ENCODE results near the gene ERGIC1.

ERGIC1 gene

DNA sequence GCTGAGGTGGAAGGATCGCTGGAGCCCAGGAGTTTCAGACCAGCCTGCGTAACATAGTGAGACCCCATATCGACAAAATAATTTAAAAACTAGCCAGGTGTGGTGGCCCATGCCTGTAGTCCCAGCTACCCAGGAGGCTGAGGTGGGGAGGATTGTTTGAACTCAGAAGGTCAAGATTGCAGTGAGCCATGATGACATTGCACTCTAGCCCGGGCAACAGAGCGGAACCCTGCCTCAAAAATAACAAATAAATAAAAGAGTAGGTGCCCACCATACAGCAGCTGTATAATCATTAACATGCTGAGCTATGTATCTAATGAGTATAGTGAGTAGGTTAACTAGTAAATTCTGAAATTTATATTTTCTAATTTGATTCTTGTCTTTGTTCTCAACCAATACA lies 138.5 kb downstream of the ERGIC1 start:
- TF ChIP-seq, protein P1, sequence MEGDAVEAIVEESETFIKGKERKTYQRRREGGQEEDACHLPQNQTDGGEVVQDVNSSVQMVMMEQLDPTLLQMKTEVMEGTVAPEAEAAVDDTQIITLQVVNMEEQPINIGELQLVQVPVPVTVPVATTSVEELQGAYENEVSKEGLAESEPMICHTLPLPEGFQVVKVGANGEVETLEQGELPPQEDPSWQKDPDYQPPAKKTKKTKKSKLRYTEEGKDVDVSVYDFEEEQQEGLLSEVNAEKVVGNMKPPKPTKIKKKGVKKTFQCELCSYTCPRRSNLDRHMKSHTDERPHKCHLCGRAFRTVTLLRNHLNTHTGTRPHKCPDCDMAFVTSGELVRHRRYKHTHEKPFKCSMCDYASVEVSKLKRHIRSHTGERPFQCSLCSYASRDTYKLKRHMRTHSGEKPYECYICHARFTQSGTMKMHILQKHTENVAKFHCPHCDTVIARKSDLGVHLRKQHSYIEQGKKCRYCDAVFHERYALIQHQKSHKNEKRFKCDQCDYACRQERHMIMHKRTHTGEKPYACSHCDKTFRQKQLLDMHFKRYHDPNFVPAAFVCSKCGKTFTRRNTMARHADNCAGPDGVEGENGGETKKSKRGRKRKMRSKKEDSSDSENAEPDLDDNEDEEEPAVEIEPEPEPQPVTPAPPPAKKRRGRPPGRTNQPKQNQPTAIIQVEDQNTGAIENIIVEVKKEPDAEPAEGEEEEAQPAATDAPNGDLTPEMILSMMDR (conservative IDR thresholded peaks at IDR 0.05; ENCODE audit: control insufficient read depth, insufficient read depth, low read depth, low read length): no peak
- H3K4me3 ChIP-seq (ENCODE audit: control insufficient read depth, low read depth, low read length): no peak overlapping the region
- no peak for DNase-seq (ENCODE audit: low read depth)

DNA sequence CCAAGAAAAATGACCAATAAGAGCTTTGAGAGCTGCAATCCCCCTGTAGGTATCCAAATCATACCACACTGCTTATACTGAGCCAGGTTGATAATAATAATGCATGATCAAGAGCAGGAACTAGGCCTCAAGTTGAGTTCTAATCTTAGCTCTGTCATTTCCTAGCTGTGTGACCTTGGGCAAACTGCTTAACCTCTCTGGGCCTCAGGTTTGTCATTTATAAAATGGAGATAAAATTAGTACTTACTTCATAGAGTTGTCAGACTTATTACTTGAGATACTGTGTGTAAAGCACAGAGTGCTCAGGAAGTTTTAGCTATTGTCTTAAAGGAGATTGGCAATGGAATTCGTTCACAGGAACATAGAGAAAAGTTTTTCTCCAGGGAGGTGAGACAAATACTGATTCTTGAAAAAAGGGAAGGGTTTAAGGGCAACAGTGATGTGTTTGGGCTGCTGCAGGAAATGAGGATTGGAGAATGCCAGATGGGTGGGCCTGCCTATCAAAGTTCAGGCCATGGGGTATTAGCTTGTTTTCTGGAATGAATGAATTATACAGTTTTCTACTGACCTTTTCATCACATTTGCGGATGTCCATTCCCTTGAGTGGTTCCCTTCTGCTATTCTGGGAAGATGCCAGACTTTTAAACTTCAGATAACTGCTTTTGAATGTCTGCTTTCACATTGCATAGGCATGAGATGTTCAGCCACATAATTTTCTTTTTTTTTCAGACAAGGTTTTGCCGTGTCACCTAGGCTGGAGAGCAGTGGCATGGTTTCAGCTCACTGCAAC lies 139.3 kb downstream of the ERGIC1 start:
- TF ChIP-seq, protein P1 (conservative IDR thresholded peaks at IDR 0.05; ENCODE audit: control insufficient read depth, insufficient read depth, low read depth, low read length): no peak
- DNase-seq (ENCODE audit: low read depth): peak; percentile 51
- H3K4me3 ChIP-seq (ENCODE audit: control insufficient read depth, low read depth, low read length): no peak overlapping the region

DNA sequence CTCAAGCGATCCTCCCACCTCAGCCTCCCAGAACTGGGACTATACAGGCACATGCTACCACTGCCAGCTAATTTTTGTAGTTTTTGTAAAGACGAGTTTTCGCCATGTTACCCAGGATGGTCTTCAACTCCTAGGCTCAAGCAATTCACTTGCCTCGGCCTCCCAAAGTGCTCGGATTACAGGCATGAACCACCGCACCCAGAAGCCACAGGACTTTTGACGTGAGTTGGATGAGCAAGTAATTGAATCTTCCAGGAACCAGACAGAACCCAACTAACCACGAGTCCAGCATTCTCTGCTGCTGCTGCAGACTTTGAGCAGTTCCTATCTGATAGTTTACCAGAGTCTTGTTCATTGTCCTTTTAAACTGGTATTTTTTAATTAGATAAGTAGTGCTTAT lies 139.9 kb downstream of the ERGIC1 start:
- TF ChIP-seq, protein P1 (conservative IDR thresholded peaks at IDR 0.05; ENCODE audit: control insufficient read depth, insufficient read depth, low read depth, low read length): no peak
- no peak overlapping the region for H3K4me3 ChIP-seq (ENCODE audit: control insufficient read depth, low read depth, low read length)
- no peak for DNase-seq (ENCODE audit: low read depth)

DNA sequence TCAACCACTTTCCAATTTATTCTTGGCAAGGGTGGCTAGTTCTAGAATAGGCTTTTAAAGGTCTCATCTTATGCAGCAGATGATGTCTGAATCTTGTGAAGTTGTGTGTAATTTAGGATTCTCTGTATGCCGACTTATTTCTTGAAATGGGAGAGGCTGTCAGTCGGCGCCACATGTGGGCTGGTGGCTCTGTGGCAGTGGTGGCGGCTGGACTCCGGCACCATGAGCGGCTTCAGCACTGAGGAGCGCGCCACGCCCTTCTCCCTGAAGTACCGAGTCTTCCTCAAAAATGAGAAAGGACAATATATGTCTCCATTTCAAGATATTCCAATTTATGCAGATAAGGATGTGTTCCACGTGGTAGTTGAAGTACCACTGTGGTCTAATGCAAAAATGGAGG lies 141.2 kb downstream of the ERGIC1 start:
- TF ChIP-seq, protein P1 (conservative IDR thresholded peaks at IDR 0.05; ENCODE audit: control insufficient read depth, insufficient read depth, low read depth, low read length): no peak
- H3K4me3 ChIP-seq (ENCODE audit: control insufficient read depth, low read depth, low read length): no peak overlapping the region
- no peak for DNase-seq (ENCODE audit: low read depth)

DNA sequence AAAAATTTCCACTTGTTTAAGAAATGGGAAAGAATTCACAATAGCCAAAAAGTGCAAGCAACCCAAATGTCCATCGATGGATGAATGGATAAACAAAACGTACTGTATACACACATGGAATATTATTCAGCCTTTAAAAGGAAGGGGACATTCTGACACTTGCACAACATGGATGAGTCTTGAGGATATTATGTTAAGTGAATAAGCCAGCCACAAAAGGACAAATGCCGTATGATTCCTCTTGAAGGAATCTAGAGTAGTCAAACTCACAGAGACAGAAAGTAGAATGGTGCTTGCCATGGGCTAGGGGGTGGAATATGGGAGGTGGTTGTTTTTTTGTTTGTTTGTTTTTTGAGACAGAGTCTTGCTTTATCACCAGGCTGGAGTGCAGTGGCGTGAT lies 145.7 kb downstream of the ERGIC1 start:
- TF ChIP-seq, protein P1 (conservative IDR thresholded peaks at IDR 0.05; ENCODE audit: control insufficient read depth, insufficient read depth, low read depth, low read length): no peak

DNA sequence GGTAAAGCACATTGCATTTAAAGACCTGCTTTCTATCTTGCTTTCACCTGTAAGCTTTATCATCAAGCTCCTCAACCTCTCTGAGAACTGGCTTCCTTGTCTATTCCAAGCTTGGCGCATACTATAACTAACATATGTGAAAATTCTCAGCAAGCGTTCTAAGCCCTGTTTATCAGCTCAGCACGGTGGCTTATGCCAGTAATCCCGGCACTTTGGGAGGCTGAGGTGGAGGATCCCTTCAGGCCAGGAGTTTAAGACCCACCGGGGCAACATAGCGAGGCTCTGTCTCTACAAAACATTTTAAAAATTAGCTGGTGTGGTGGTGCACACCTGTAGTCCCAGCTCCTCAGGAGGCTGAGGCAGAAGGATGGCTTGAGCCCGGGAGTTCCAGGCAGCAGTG lies 147.9 kb downstream of the ERGIC1 start:
- DNase-seq (ENCODE audit: low read depth): no peak

More for the DNA sequence above, 145.7 kb downstream of the ERGIC1 start:
- DNase-seq (ENCODE audit: low read depth): peak; percentile 67
- no peak overlapping the region for H3K4me3 ChIP-seq (ENCODE audit: control insufficient read depth, low read depth, low read length)

More for the DNA sequence above, 147.9 kb downstream of the ERGIC1 start:
- H3K4me3 ChIP-seq (ENCODE audit: control insufficient read depth, low read depth, low read length): no peak overlapping the region
- TF ChIP-seq, protein P1 (conservative IDR thresholded peaks at IDR 0.05; ENCODE audit: control insufficient read depth, insufficient read depth, low read depth, low read length): no peak
